ENCODE data around the gene SLC39A2.
A peak's percentile ranks its signal among the peaks of the same experiment; 100 is the strongest.
"Not testable (repeated sequence)": the region's sequence is repeated elsewhere in the genome, so short reads cannot be mapped to it uniquely, and the experiment has no call there.

SLC39A2 gene

DNA sequence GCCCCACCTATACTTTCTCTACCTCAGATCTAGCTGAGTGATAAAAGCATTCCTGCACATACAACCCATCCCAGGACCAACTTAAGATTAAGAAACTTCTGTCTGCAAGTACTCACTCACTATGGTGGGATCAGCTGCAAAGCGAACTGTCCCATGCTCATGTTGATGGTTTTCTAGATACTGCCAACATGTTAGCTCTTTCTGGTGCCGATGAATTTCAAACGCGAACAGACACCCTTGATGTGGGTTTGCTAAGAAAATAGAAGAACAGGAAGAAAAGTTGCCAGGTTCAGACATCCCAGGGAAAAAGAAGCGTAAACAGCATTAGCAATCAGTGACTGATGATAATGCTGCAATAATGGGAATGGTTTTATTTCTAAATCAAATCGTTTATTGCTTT lies 1.5 kb upstream of the SLC39A2 start:
- no peak for DNase-seq

DNA sequence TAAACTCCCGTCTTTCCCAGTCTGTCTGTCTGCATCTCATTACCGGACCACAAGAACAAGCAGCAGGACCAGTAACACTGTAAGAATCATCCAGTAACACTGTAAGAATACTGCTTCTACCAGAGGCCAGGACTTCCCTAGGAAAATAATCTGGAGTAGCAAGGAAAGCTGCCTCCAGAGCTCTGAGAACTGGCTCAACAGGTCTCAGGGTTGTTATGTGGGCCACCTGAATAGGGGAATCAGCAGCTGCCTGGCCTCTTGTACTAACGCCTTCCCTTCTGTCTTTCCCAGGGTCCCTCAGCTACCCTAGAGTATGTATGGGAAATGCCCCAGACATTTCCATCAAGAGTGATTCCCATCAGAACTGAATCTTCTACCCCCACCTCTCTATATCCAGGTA lies 954 bp upstream of the SLC39A2 start:
- DNase-seq, result no peak

DNA sequence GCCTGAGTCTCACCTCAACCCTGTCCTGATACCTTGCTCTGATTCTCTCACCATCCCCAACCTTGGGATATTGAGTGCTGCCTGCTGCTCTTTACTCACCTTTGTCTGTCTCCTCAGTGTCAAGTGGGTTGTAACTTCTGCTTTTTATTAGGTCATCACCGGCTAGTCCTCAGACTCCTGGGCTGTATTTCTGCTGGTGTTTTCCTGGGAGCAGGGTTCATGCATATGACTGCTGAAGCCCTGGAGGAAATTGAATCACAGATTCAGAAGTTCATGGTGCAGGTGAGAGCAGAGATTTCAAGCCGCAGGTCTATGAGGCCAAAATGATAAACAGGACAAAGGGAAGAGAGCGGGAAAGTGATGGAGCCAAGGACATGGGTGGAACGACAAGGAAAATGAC lies 498 bp downstream of the SLC39A2 start:
- no peak for DNase-seq

DNA sequence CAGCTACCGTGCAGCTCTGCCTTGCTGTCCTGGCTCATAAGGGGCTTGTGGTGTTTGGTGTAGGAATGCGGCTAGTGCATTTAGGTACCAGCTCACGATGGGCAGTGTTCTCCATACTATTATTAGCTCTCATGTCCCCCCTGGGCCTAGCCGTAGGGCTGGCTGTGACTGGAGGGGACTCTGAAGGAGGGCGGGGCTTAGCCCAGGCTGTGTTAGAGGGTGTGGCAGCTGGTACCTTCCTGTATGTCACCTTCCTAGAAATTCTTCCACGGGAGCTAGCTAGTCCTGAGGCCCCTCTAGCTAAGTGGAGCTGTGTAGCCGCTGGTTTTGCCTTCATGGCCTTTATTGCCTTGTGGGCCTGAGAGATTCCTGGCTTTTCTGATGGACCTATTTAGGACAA lies 2.1 kb downstream of the SLC39A2 start:
- DNase-seq, result no peak

DNA sequence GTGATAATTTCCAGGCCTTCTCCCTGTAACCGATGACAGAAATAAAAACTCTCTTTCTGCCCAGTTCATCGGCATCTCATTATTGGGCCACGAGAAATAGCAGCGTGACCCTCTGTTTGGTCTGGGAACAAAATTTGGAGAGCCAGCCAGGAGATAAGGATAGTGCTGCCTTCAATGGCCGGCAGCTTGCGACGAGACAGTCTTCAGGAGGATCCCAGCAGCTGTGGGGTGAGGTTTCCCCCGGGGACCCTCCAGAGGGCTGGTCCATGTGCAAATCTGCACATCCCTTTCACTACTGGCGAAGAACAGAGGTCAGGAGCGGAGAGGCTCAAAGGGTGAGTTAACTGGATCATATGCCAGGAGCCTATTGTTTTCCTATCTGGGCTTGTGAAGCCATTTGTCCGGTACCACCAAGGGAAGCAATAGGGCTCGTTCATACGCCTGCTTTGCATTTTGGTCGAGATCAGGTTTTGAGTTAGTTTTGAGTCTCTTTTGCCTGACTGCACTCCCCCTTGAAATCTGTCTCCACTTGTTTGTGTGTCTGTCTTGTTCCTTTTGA lies 4.8 kb downstream of the SLC39A2 start:
- DNase-seq, result no peak

DNA sequence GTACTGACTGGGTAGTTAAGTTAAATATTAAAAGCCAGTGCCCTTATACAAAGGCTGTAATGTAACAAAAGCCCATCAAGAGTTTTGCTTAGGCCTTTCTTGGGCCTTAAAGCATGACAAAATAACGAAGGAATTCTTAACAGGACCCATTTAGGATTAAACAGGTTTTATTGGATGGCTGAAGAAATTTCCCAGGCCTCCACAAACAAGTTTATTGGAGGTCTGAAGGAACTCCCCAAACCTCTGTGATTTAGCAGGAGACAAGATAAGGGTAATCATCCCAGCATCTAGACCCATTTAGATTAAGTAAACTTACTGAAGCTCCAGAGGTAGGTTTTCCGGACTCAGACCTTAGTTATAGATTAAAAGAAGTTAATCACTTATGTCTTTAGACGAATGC lies 10.6 kb downstream of the SLC39A2 start:
- not testable (repeated sequence) for DNase-seq

DNA sequence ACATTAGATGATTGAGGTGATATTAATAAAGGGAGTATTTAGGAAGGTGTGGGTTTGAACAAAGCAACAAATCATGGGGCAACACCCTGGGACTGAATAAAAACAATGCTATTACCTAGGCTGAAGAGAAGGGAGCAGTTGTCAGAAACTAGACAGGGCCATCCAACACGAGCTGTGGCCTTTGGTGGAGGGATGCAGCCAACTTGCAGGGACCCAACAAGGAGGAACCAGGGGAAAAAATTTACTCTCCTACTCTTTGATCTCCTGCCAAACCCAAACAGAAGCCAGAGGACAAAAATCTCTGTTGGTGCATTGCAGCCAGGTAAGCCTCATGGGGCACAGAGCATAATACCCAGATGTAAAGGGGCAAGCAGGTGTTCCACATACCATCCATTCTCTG lies 12.0 kb downstream of the SLC39A2 start:
- no peak for DNase-seq

DNA sequence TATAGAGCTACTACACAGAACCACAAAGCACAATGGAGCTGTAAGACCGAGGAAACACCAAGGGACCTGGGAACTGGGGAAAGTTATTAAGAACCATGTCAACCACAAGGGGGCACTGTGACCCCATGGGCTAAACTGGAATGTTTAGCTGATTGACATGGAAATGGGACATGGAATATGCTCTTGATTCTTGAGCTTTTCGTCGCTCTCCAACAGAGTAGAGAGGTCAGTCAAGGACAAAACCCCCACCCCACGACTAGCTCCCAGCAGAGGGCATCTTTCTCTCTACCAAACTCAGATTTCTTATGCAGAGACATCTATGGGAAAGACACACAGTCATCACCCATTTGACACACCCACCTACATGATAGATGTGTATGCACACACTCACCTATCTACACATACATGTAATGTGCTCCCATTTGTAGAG lies 15.7 kb downstream of the SLC39A2 start:
- DNase-seq, result peak; percentile 42

DNA sequence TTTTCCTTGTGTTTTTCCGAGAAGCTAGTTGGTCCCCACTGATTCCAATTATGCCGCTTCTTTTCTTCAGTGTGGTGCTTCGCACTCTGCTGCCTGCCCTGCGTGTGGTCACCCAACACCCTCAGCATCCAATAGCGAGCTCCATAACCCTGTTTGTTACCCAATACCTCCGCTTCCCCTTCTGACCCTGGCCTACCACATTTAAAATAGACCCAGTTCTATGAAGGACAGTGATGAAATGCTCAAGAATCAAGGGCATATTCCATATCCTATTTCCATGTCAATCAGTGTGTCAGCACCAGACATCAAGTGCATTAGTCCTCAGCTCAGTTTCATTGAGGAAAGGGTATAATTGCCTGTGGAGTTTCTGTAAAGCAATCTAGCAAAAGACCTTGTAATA lies 16.2 kb downstream of the SLC39A2 start:
- no peak for DNase-seq

DNA sequence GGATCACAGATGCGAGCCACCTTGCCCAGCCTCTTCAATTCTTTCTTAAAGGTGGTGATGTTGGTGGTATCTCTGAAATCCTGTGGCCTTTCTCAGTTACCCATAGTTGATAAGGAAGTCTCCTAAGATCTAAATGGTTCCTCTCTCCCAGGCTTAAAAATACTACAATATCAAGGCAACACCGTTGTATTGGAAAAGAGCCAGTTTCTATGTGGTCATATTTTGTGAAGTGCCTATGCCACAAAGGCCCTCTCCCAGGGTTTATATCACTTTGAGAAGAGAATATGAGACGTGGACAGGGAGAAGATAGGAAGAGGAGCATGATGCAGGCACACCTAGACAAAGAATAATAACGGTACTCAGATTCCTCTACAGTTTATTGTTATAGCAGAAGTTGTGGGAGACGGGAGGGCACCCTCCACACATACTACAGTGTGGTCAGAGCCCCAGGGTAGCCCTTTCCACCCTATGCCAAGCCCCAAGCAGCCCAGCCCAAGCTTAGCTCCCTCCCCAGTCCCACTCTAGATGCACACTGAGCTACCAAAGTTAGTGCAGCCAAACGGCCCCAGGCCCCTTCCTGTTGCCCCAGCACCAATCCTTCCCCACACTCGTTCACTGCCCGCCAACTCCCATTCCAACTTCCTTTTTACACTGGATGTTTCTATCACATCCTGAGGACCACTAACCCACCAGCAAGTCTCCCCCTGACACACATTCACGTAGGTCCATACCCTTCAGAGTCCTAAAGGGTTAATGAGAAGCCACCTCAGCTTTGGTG lies 17.5 kb downstream of the SLC39A2 start:
- no peak for DNase-seq

DNA sequence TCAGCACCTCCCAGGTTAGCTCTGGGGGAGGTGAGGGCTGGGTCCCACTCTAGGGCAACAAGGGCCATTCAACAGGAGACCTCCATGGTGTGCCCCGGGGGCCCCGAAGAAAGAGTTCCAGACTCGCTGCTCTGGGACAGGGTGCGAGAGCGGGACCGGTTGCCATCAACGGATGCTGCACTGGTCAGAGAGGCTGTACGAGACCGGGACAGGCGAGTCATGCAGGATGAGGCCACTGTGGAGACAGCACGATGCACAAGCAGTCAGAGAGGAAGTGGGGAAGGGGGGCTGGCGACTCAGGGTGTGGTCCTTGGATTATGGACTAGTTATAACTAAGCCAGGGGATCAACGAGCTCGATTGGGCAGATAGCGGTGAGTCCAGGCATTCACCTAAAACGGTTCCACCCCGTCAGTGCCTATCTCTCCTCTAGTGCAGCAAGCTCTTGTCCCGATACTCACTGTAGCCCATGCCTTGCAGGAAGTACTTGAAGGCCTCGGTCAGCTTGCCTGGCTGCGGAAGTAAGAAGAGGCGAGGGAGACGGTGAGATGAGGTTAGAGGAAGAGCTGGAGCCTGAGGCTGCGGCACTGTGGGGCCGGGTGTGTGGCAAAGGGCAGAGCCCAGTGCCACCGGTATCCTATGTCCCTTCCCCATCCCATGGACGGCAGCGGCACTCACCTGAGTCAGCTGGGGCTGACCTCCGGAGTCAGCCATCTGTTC lies 18.6 kb downstream of the SLC39A2 start:
- no peak for DNase-seq

DNA sequence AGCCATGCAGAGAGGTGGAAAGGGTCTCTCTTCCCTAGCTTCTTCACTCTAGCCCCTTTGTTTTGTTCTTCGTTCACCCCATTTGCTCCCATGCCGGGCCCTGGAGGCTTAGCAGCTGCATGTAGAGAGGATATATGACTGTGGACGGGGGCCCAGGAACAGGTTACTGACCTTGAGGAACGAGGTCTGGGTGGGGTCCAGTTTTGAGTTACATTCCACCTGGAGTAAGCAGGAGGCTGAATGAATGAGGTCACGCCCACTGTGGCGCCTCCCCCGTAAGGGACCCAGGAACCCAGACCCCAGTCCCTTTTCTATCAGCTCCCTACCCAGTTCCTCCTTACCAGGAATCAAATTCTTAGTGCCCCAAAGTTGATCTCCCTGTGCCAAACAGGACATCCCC lies 19.2 kb downstream of the SLC39A2 start:
- DNase-seq, result no peak

DNA sequence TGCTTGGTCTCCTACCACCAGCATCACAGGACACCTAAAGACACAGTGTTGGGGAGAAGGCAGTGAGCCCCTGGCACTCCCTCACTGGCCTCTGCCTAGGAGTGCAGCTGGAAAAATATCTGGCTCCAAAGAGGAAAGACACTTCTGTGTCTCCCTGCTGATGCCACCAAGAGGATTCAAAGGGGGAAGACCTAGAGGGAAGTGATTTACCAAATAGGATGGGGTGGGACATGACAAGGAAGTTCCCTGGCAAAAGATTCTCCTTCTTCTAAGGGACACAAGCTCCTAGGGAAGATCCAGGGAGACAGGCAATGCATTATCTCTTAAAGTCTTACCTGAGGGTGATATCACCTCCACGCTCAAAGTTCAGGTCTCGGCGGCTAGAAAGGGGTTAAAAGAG lies 19.7 kb downstream of the SLC39A2 start:
- DNase-seq, result no peak

DNA sequence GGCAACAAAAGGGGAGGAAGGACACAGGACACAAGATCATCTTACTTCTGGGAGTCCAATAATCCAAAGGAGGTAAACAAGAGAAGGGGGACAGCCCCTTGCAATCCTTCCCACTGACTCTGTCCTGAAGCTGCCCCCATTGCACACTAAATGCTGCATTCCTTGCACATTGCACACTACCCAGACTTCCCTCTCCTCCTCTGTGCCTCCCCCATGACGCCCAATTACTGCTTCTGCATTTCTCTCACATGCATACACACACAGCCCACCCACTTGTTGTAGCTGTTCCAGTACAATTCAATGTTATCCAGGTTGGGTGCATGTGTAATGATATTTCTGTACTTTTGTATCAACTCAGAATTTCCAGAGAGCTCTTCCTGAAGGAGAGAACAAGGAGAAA lies 20.3 kb downstream of the SLC39A2 start:
- no peak for DNase-seq

DNA sequence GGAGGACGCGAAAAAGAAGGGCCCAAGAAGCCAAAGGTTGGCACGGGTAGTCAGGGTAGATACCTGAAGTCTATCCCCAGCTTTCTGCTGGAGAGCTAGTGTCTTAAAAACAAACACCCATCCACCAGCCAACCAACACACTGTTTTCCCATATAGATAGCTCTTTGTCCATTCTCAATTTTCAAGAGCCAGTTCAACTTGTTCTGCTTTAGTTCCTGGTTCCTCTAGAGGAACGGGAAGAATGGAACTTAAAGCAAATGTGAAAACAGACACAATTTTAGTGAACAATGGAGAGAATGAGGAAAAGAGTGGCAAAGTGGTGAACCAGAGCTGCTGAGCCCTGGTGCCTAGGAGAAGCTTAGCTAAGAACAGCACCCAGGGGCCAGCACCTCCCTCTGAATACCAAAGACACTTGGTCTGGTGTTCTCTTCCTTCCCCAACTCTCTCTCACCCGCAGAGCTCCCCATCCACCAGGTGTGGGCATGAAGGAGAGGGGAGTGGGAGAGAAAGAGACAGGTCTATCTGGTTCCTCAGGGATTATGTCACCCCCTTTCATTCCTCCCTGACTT lies 22.0 kb downstream of the SLC39A2 start:
- DNase-seq, result no peak

DNA sequence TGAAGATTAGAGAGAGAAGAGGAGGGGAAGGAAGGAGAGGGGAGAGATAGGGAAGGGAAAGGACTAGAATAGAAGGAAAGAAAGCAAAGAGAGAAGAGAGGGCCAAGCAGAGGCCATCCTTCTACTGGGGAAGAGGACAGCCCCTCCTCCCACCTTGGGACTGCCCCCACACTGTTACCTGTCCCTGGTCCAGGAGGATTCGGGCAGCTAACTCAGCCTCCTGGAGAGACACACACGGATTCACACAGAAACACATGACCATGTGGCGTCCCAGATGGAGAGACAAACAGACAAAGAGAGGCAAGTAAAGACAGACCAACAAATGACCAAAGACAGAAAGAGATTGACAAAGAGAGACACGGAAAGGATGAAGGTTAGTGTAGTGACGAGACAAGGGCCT lies 23.6 kb downstream of the SLC39A2 start:
- DNase-seq, result no peak

DNA sequence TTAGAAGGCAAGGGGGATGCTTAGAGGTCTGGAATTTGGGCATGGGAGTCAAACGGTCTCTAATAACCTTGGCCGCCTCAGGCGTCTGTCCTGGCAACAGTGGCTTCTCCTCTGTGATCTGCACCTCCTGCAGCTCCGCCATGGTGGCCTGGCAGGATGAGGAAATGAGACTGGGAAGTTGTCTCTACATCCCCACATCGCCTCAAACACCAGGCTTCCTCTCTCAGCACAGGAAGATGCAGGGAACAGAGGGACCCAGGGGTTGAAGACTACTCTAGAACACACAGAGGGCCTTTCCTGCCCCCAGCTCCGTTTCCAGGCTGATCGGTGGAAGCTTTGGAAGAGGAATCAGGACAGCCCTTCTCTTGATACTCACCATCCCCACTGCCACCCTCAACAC lies 24.1 kb downstream of the SLC39A2 start:
- DNase-seq, result no peak

DNA sequence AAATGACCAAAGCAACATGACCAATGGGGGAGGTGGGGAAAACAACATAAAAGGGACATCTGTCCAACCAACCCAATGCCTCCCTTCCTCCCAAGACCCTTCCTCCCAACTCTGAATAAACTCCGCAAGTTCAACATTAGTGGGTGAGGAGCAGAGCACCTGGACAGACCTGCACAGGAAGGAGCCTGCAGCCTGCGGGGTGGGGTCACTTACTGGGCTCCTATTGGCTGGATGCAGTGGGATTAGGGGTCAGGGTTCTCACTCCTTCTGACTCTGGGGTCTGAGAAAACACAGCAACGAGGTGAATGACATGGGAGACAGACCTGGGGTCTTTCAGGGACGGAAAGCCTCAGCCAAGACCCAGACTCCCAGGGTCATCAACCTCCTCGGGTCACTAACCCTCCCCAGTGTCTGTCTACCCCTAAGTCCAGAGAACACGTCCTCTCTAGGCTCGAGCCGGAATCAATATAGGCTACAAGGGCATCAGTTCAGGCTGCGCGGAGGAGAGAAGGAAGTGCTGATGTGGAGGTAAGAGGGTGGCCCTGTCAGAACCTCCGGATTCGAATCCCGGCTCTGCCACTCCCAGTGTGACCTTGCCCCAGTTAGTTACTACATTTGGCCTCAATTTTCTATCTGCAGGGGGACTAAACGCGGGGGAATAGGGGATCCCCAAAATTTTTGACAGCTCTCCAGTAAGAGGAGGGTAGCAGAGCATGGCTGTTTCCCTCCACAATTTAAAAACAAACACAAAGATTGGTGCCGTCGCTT lies 24.9 kb downstream of the SLC39A2 start:
- DNase-seq, result no peak

DNA sequence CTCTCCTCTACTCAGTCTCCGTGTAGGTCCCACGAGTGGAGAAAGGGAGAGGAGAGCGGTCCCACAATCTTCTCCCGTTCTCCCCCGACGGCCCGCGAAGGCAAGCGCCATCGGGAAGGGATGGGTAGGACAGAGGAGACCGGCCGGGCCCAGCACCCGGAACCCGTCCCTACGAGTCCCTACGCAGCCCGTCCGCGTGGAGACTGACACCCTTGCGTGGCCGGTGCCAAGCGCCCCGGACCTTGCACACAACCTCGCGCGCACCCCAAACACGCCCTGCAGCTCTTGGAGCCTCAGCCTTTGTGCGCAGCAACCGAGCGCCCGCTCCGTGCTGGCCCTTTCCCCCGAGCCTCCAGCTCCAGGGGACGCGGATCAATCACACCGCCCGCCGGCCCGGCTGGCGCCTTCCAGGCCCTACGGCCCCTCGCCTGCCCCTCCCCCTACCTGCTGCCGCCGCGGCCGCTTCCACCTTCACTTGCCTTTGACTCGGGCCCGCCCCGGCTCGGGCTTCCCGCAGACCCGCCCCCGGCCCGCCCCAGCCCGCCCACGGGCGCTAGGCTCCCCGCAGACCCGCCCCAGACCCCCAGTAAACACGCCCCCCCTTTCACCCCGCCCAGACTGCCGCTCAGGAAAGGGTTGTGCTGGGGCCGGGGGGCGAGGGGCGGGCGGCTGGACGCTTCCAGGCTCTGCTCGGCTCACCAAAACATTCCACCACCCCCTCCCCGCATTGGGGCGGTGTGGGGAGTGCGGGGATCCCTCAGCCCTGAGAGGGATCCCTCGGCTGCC lies 25.7 kb downstream of the SLC39A2 start, which contains the start of gene NDRG2:
NDRG2 (minus strand) TSS at position 477 of the 786 bp plus-strand sequence. CDS start 1,746 bp downstream, outside the sequence.
- DNase-seq, result no peak

DNA sequence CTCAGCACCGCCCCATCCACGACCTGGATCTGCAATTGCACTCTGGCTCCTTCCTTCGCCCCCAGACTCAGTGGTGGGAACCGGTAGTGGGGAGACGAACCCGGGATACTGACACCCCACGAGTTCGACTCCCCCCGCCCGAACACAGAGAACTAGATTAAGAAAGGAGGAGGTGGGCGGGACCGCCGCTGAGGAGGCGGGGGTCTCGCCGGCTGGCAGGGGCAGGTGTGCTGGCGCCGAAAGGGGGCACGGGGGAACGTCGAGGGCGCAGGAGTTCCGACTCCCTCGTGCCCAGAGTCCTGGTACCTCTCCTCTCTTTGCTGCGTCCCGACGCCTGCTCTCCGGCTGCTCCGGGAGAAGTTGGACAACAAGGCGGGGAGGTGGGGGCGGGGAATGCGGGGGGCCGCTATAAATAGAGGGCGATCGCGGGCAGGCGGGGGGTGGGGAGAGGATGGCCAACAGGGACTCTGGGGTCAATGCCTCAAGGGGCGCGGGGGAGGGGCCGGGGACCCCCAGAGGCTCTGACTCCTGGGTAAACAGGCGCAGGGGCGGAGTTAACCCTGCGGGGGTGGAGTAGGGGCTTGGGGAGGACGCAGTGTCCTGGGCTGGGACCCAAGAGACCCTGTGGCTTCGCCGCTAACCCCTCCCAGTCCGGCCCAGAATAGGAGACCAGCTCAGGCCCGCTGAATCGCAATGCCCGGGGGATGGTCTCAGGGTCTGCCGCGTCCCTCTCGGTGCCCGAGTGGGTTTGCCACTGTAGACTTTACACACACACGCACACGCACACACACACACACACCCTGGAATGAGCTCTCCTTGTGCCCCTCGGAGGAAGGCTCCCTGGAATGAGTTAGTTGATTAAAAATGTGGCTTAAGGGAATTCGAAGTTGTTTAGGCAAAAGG lies 26.5 kb downstream of the SLC39A2 start:
- no peak for DNase-seq

Measured in NCI-H2081 treated with DMSO at 0.1 percent for 48 hours (cell line).